ENCODE results near the gene ATG9B. TPM values are rescaled to one million over a fixed set of nuclear protein-coding genes. Genes with fewer than 3 reads are reported as not detected.

ATG9B gene
- total RNA-seq, 4 donors from 2014 or later: 0.46 TPM; not detected in 3

- TF ChIP-seq CTCF (IDR thresholded peaks at IDR 0.05): no peak
- ATAC-seq (ENCODE audit: low FRiP score) (no peak), DNase-seq (ENCODE audit: low spot score) (no peak)
Observed at GRCh38 chr7:151018421-151019129, 5.7 kb downstream of the ATG9B start.

GRCh38 chr7:151017953-151018420 lies 6.3 kb downstream of the ATG9B start:
- TF ChIP-seq CTCF (IDR thresholded peaks at IDR 0.05): peak in 1 of 3 donors; percentile 40
- DNase-seq (ENCODE audit: low spot score): peak; percentile 66
- ATAC-seq (ENCODE audit: low FRiP score): peak; percentile 79

- no peak for TF ChIP-seq CTCF (IDR thresholded peaks at IDR 0.05)
- DNase-seq (ENCODE audit: low spot score): no peak
- ATAC-seq (ENCODE audit: low FRiP score): no peak
Observed at GRCh38 chr7:151017370-151017952, 6.8 kb downstream of the ATG9B start.

- no peak for ATAC-seq (ENCODE audit: low FRiP score)
- no peak for TF ChIP-seq CTCF (IDR thresholded peaks at IDR 0.05)
- no peak for DNase-seq (ENCODE audit: low spot score)
Observed at GRCh38 chr7:151016942-151017341, 7.4 kb downstream of the ATG9B start.

- no peak for DNase-seq (ENCODE audit: low spot score)
- TF ChIP-seq CTCF (IDR thresholded peaks at IDR 0.05): no peak
- no peak for ATAC-seq (ENCODE audit: low FRiP score)
Observed at GRCh38 chr7:151016505-151016904, 7.8 kb downstream of the ATG9B start.

- TF ChIP-seq CTCF (IDR thresholded peaks at IDR 0.05): no peak
- DNase-seq (ENCODE audit: low spot score): no peak
- ATAC-seq (ENCODE audit: low FRiP score): no peak
Observed at GRCh38 chr7:151015967-151016366, 8.3 kb downstream of the ATG9B start.

- ATAC-seq (ENCODE audit: low FRiP score) (no peak), DNase-seq (ENCODE audit: low spot score) (no peak)
- TF ChIP-seq CTCF (IDR thresholded peaks at IDR 0.05): no peak
Observed at GRCh38 chr7:151014950-151015349, 9.3 kb downstream of the ATG9B start.

All from omental fat pad (tissue), 4 donors.